Subcutaneous abdominal adipose tissue (tissue), 5 donors: ENCODE results near the gene ACTG1.
A peak's percentile ranks its signal among the peaks of the same experiment; 100 is the strongest.

Experiments
- H3K27ac ChIP-seq: one replicate; pipeline ENCODE4 v1.7.0; 2013; ENCODE audit warnings: low read depth, mild to moderate bottlenecking, inconsistent platforms, low read length, moderate library complexity
- H3K27me3 ChIP-seq, 5 donors: one replicate each; pipeline ENCODE4 v1.7.0; 2013; ENCODE audit warnings: low read length in 5 of 5, inconsistent platforms in 1 of 5; ENCODE audit not compliant: control insufficient read depth in 5 of 5, insufficient read depth in 4 of 5
- H3K36me3 ChIP-seq, 5 donors: one replicate each; pipeline ENCODE4 v1.7.0; 2013; ENCODE audit warnings: low read length in 5 of 5; ENCODE audit not compliant: control insufficient read depth in 5 of 5, insufficient read depth in 5 of 5
- H3K4me1 ChIP-seq, 5 donors: one replicate each; pipeline ENCODE4 v1.7.0; 2013; ENCODE audit warnings: low read length in 5 of 5, mild to moderate bottlenecking in 3 of 5, moderate library complexity in 1 of 5; ENCODE audit not compliant: control insufficient read depth in 5 of 5, insufficient read depth in 5 of 5
- H3K4me3 ChIP-seq, 5 donors: one replicate each; pipeline ENCODE4 v1.7.0; 2013; ENCODE audit warnings: low read length in 5 of 5, low read depth in 1 of 5
- H3K9ac ChIP-seq, 5 donors: one replicate each; pipeline ENCODE4 v1.7.0; 2013; ENCODE audit warnings: low read length in 5 of 5, mild to moderate bottlenecking in 4 of 5, moderate library complexity in 3 of 5
- H3K9me3 ChIP-seq, 5 donors: one replicate each; pipeline ENCODE4 v1.7.0; 2013; ENCODE audit warnings: low read length in 5 of 5; ENCODE audit not compliant: control insufficient read depth in 5 of 5
- donor health status: healthy.
- donor health status: healthy.
- donor health status: healthy.
- donor health status: healthy.
- donor health status: healthy.

ACTG1 gene

GRCh38 chr17:81526662-81527571 is 14.3 kb upstream of the ACTG1 start:
- H3K9me3 ChIP-seq: no peaks in the 10 kb centered on the region
- peaks cover 0 to 17% (median 4%) of the 10 kb centered on the region in 5 donors for H3K4me1 ChIP-seq
- no peak overlapping the region for H3K4me3 ChIP-seq
- H3K36me3 ChIP-seq: no peaks in the 10 kb centered on the region
- no peak overlapping the region for H3K9ac ChIP-seq
- no peak overlapping the region for H3K27ac ChIP-seq
- peaks cover 21 to 60% (median 57%) of the 10 kb centered on the region in 5 donors for H3K27me3 ChIP-seq

- Histone ChIP-seq H3K27me3 (peaks cover 25 to 71% (median 59%) of the 10 kb centered on the region in 5 donors), H3K36me3 (no peaks in the 10 kb centered on the region), H3K9me3 (no peaks in the 10 kb centered on the region), H3K9ac (no peak overlapping the region), H3K27ac (no peak overlapping the region), H3K4me1 (peaks cover 0 to 17% (median 5%) of the 10 kb centered on the region in 5 donors), H3K4me3 (no peak overlapping the region)
These were observed 12.2 kb upstream of the ACTG1 start for GRCh38 chr17:81524865-81525159.

- peaks cover 0 to 22% (median 11%) of the 10 kb centered on the region in 5 donors for H3K4me1 ChIP-seq
- no peak overlapping the region for H3K27ac ChIP-seq
- no peak overlapping the region for H3K9ac ChIP-seq
- H3K27me3 ChIP-seq: peaks cover 30 to 75% (median 63%) of the 10 kb centered on the region in 5 donors
- H3K36me3 ChIP-seq: no peaks in the 10 kb centered on the region
- H3K9me3 ChIP-seq: no peaks in the 10 kb centered on the region
- H3K4me3 ChIP-seq: no peak overlapping the region
These were observed 11.7 kb upstream of the ACTG1 start for GRCh38 chr17:81524039-81524864.

- H3K27ac ChIP-seq: no peak overlapping the region
- H3K9me3 ChIP-seq: no peaks in the 10 kb centered on the region
- H3K36me3 ChIP-seq: no peaks in the 10 kb centered on the region
- H3K27me3 ChIP-seq: peaks cover 37 to 75% (median 60%) of the 10 kb centered on the region in 5 donors
- no peak overlapping the region for H3K9ac ChIP-seq
- peaks cover 1 to 30% (median 18%) of the 10 kb centered on the region in 5 donors for H3K4me1 ChIP-seq
- H3K4me3 ChIP-seq: no peak overlapping the region
These were observed 10.9 kb upstream of the ACTG1 start for GRCh38 chr17:81523402-81524038.

GRCh38 chr17:81522491-81523401 is 10.1 kb upstream of the ACTG1 start:
- peaks cover 2 to 34% (median 23%) of the 10 kb centered on the region in 5 donors for H3K4me1 ChIP-seq
- H3K9ac ChIP-seq: no peak overlapping the region
- no peak overlapping the region for H3K4me3 ChIP-seq
- no peaks in the 10 kb centered on the region for H3K36me3 ChIP-seq
- H3K27ac ChIP-seq: no peak overlapping the region
- no peaks in the 10 kb centered on the region for H3K9me3 ChIP-seq
- H3K27me3 ChIP-seq: peaks cover 37 to 79% (median 60%) of the 10 kb centered on the region in 5 donors

GRCh38 chr17:81520021-81520901 is 7.7 kb upstream of the ACTG1 start:
- Histone ChIP-seq H3K27ac (no peak overlapping the region), H3K4me3 (no peak overlapping the region), H3K9me3 (no peaks in the 10 kb centered on the region), H3K36me3 (no peaks in the 10 kb centered on the region), H3K27me3 (peaks cover 30 to 59% (median 39%) of the 10 kb centered on the region in 5 donors), H3K9ac (no peak overlapping the region), H3K4me1 (peaks cover 2 to 48% (median 42%) of the 10 kb centered on the region in 5 donors)

- no peaks in the 10 kb centered on the region for H3K36me3 ChIP-seq
- peak overlapping the region in 2 of 5 donors; percentile 30 to 52 for H3K9ac ChIP-seq
- no peak overlapping the region for H3K27ac ChIP-seq
- H3K4me1 ChIP-seq: peaks cover 2 to 51% (median 44%) of the 10 kb centered on the region in 5 donors
- H3K4me3 ChIP-seq: peak overlapping the region in 4 of 5 donors; percentile 0 to 63 (median 27)
- peaks cover 26 to 53% (median 33%) of the 10 kb centered on the region in 5 donors for H3K27me3 ChIP-seq
- H3K9me3 ChIP-seq: no peaks in the 10 kb centered on the region
These were observed 6.9 kb upstream of the ACTG1 start for GRCh38 chr17:81519284-81520020.

GRCh38 chr17:81518785-81519283 is 6.2 kb upstream of the ACTG1 start:
- Histone ChIP-seq H3K27ac (no peak overlapping the region), H3K4me1 (peaks cover 2 to 54% (median 49%) of the 10 kb centered on the region in 5 donors), H3K4me3 (peak overlapping the region in 4 of 5 donors; percentile 0 to 63 (median 48)), H3K9ac (no peak overlapping the region), H3K9me3 (no peaks in the 10 kb centered on the region), H3K36me3 (no peaks in the 10 kb centered on the region), H3K27me3 (peaks cover 20 to 47% (median 27%) of the 10 kb centered on the region in 5 donors)
